HG03175 (cell line): ENCODE results near the gene PSG6.
"Not testable (repeated sequence)": the region's sequence is repeated elsewhere in the genome, so short reads cannot be mapped to it uniquely, and the experiment has no call there.

ENCODE experiments used
- ATAC-seq: cut with Tn5 transposase; IDR thresholded peaks from one replicate; pipeline ENCODE4 v1.9.1; 2021; ENCODE audit warnings: mild to moderate bottlenecking, moderate library complexity; ENCODE audit not compliant: unreplicated experiment

Gene PSG6

GRCh38 chr19:42912941-42913340, 4.8 kb downstream of the PSG6 start:
- ATAC-seq = not testable (repeated sequence)

GRCh38 chr19:42911731-42912130, 6.0 kb downstream of the PSG6 start:
- not testable (repeated sequence) for ATAC-seq

- ATAC-seq = not testable (repeated sequence)
Observed at GRCh38 chr19:42906162-42906561, 11.5 kb downstream of the PSG6 start.

GRCh38 chr19:42900561-42900960, 17.1 kb downstream of the PSG6 start:
- not testable (repeated sequence) for ATAC-seq

GRCh38 chr19:42899674-42900073, 18.0 kb downstream of the PSG6 start:
- ATAC-seq = not testable (repeated sequence)

GRCh38 chr19:42899110-42899509, 18.6 kb downstream of the PSG6 start:
- not testable (repeated sequence) for ATAC-seq

- not testable (repeated sequence) for ATAC-seq
Observed at GRCh38 chr19:42898656-42899055, 19.0 kb downstream of the PSG6 start.

GRCh38 chr19:42897729-42898128, 20.0 kb downstream of the PSG6 start:
- not testable (repeated sequence) for ATAC-seq

- not testable (repeated sequence) for ATAC-seq
Observed at GRCh38 chr19:42890446-42890845, 27.2 kb downstream of the PSG6 start.

- not testable (repeated sequence) for ATAC-seq
Observed at GRCh38 chr19:42887876-42888445, 29.7 kb downstream of the PSG6 start.

GRCh38 chr19:42882730-42883129, 35.0 kb downstream of the PSG6 start:
- ATAC-seq = not testable (repeated sequence)

- ATAC-seq = not testable (repeated sequence)
Observed at GRCh38 chr19:42882010-42882409, 35.7 kb downstream of the PSG6 start.

GRCh38 chr19:42881279-42881678, 36.4 kb downstream of the PSG6 start:
- ATAC-seq = not testable (repeated sequence)

GRCh38 chr19:42880621-42881020, 37.1 kb downstream of the PSG6 start:
- not testable (repeated sequence) for ATAC-seq

GRCh38 chr19:42879613-42880012, 38.1 kb downstream of the PSG6 start, which contains the start of gene PSG1:
TSS of gene PSG1 (minus strand) at chr19:42879713. CDS start at chr19:42879581, 132 bp downstream.
- ATAC-seq = no peak

- not testable (repeated sequence) for ATAC-seq
Observed at GRCh38 chr19:42876596-42876995, 41.1 kb downstream of the PSG6 start.

GRCh38 chr19:42875881-42876280, 41.8 kb downstream of the PSG6 start:
- ATAC-seq = not testable (repeated sequence)

- ATAC-seq = not testable (repeated sequence)
Observed at GRCh38 chr19:42874901-42875813, 42.5 kb downstream of the PSG6 start.

- ATAC-seq = not testable (repeated sequence)
Observed at GRCh38 chr19:42874136-42874535, 43.6 kb downstream of the PSG6 start.

- ATAC-seq = no peak
Observed at GRCh38 chr19:42872608-42873007, 45.1 kb downstream of the PSG6 start.

GRCh38 chr19:42857544-42857867, 60.2 kb downstream of the PSG6 start:
- no peak for ATAC-seq
